Astrocyte of the cerebellum (primary cell): ENCODE measurements around the gene PEX10.
"Not testable (repeated sequence)": the region's sequence is repeated elsewhere in the genome, so short reads cannot be mapped to it uniquely, and the experiment has no call there.

Source experiments
- DNase-seq: peaks from one replicate; pipeline ENCODE4 v3.0.0-alpha.2; 2011; ENCODE audit warnings: low read depth
- H3K4me3 ChIP-seq: 2 replicates; pipeline ENCODE4 v1.5.1; 2011; ENCODE audit warnings: mild to moderate bottlenecking, low read depth, low read length, moderate library complexity
- in situ Hi-C: cut with HindIII; loops from 2 replicates; pipeline ENCODE4 v1.10.0; 2017; ENCODE audit warnings: low sequenced_read_pairs
- TF ChIP-seq, protein P1 (sequence below): IDR thresholded peaks from 2 replicates; pipeline ENCODE4 v1.5.1; 2012; ENCODE audit warnings: low read length, low read depth, moderate library complexity, mild to moderate bottlenecking; ENCODE audit errors: missing control alignments

The PEX10 gene

DNA sequence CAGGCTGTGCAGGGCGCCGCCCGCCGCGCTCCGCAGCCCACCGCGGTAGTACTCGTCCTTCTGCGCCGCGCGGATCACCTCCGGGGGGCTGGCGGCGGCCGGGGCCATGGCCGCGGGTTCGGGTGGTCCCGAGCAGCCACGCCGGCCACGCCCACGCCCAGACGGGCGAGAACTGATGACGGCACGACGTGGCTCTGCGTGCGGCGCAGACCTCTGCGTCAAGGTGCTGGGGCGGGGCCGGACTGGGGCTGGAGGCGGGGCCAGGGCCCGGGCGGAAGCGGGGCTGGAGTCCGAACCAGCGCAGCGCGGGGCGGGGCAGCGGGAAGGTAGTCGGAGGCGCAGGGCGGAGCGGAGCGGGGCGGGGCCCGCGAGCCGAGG lies at the start of gene PEX10:
TSS of gene PEX10 (minus strand) at position 170 of the 378 bp plus-strand sequence. CDS start at position 108, 62 bp downstream.
- TF ChIP-seq, protein P1, sequence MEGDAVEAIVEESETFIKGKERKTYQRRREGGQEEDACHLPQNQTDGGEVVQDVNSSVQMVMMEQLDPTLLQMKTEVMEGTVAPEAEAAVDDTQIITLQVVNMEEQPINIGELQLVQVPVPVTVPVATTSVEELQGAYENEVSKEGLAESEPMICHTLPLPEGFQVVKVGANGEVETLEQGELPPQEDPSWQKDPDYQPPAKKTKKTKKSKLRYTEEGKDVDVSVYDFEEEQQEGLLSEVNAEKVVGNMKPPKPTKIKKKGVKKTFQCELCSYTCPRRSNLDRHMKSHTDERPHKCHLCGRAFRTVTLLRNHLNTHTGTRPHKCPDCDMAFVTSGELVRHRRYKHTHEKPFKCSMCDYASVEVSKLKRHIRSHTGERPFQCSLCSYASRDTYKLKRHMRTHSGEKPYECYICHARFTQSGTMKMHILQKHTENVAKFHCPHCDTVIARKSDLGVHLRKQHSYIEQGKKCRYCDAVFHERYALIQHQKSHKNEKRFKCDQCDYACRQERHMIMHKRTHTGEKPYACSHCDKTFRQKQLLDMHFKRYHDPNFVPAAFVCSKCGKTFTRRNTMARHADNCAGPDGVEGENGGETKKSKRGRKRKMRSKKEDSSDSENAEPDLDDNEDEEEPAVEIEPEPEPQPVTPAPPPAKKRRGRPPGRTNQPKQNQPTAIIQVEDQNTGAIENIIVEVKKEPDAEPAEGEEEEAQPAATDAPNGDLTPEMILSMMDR = no peak
- in situ Hi-C loops = no loop called here
- H3K4me3 ChIP-seq = peak within 1 kb of the TSS; percentile 84
- peak; percentile 84 for DNase-seq

DNA sequence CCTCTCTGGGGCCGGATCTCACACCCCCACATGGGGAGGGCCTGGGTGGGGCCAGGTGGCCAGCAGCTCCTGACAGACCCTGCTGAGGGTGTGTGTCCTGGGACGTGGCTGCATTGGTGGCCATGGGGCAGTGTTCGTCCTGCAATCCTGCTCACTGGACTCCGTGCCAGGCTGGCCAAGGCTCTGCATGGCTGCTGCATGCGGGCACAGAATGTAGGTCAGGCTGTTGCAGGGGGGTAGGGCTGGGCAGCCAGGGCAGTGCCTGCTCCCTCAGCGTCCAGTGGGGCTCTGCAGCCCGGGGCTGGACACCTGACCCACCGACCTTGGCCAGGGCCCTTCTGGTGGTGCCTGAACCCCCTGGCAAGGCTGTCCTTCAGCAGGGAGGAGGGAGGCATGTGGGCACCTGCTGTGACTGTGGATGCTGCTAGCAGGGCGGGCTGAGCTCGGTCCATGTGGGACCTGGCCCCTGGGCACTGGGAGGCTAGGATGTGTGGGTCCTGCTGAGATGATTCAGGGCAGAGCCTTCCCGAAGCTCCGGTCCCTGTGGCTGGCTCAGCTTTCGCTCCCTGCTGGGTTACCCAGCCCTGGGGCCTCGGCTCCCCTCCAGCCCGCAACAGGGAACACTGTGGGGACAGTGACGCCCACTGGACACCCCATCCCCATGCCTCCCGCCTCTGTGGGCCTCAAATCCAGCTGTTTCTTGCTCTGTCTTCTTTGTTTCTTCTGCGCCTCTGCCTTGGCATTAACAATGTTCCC lies 48.8 kb upstream of the PEX10 start:
- TF ChIP-seq, protein P1 = no peak
- no peak overlapping the region for H3K4me3 ChIP-seq
- DNase-seq = no peak
- in situ Hi-C loops = no loop called here

DNA sequence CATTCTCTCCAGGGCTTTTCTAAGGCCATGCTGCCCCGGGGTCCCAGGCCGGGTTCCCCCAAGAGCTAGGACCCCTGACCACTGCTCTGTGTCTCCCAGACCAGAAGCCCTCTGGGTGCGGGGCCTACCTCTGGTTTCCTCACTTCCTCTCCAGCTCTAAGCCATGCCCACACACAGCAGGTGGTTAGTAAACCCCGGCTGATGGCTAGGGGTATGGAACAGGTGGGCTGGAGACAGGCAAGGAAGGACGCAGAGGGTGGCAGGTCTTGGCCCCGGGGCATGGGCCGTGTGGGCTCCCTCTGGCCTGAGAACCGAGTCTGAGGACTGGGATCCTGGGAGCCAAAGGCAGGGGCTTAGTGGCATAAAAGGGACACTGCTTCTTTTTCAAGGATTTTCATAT lies 47.8 kb upstream of the PEX10 start:
- no peak overlapping the region for H3K4me3 ChIP-seq
- in situ Hi-C loops = no loop called here
- DNase-seq = no peak
- TF ChIP-seq, protein P1 = no peak

DNA sequence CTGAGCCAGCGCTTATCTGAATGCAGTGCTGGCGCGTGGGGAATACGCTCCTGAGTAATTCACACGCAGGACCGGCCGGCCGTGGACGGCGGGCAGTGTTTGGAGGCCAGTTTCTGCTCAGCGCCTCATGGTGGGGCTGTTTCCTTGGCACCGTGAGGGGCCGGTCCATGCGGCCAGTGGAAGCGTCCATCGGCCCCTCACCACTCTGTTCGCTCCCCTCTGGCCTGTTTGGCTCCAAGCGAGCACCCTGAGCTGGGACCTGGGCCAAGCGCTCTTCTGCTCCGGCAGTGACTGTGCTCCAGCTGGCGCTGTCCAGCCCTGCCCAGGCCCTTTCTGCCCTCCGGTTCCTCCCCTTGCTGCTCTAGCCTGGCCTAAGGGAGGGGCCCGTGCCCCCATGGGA lies 47.4 kb upstream of the PEX10 start:
- TF ChIP-seq, protein P1 = peak; percentile 38
- no peak overlapping the region for H3K4me3 ChIP-seq
- in situ Hi-C loops = no loop called here
- peak; percentile 9 for DNase-seq

DNA sequence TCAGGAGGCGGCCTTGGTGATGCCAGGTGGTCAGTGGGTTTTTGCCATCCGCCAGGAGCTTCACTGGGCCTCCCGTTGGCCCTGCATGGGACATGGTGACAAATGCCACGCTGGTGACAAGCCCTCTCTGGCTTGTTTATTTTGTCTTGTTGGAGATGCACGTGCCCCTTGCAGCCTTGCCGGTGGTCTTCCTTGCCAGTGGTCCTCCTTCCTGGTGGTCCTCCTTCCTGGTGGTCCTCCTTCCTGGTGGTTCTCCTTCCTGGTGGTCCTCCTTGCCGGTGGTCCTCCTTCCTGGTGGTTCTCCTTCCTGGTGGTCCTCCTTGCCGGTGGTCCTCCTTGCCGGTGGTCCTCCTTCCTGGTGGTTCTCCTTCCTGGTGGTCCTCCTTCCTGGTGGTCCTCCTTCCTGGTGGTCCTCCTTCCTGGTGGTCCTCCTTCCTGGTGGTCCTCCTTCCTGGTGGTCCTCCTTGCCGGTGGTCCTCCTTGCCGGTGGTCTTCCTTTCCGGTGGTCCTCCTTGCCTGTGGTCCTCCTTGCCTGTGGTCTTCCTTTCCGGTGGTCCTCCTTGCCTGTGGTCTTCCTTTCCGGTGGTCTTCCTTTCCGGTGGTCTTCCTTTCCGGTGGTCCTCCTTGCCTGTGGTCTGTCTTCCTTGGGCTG lies 46.9 kb upstream of the PEX10 start:
- in situ Hi-C loops, DNase-seq, H3K4me3 ChIP-seq: not testable (repeated sequence)

DNA sequence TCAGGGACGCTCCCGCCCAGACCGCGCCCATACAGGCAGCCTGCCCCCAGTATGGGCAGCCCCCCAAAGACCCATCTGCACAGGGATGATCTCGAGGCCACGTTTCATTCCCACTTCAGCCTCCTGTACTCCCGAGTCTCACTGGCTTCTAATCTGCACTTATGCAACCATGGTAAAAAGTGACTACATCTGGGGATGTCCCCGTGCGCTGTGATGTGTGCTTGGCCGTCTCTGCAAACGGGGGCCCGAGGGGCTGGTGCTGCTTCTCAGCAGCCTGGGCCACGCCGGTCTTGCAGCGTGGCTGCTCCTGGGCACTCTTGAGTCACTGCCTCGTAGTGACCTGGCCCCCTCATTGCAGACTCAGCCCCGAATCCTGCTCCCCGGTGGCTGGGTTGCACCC lies 46.3 kb upstream of the PEX10 start:
- in situ Hi-C loops = no loop called here
- no peak for DNase-seq
- TF ChIP-seq, protein P1 = no peak
- H3K4me3 ChIP-seq = no peak overlapping the region

DNA sequence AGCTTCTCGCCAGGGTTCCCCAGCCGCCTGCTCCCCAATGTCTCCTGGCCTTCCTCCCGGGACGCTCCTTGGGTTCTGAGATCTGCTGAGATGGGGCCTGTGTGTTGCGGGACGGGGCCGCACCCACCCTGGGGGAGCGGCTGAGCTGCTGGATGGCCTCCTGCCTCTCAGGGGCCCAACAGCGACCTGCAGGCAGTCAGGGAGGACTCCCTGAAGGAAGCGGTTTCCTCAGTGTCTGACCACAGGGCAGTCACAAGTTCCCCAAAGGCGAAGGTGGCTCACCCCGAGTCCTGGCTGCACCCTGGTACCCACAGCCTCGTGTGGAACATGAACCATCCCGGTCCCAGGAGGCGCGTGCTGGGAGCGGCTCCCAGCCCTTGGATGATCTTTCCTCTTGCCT lies 45.1 kb upstream of the PEX10 start:
- TF ChIP-seq, protein P1 = no peak
- in situ Hi-C loops = no loop called here
- H3K4me3 ChIP-seq = no peak overlapping the region
- DNase-seq = no peak
